Endodermal cell (in vitro differentiated cells): ENCODE results near the gene JADE2. TPM values are rescaled to one million over a fixed set of nuclear protein-coding genes. Genes with fewer than 3 reads are reported as not detected.

Experiments
- DNase-seq: peaks from one replicate; pipeline ENCODE4 v3.0.0-alpha.2; 2017
- H3K27ac ChIP-seq: 2 replicates; pipeline ENCODE4 v1.5.1; 2013; ENCODE audit warnings: mild to moderate bottlenecking, low read depth, low read length, moderate library complexity
- H3K27me3 ChIP-seq: 2 replicates; pipeline ENCODE4 v1.6.1; 2013; ENCODE audit warnings: mild to moderate bottlenecking, low read length, moderate library complexity; ENCODE audit not compliant: insufficient read depth, control insufficient read depth, poor library complexity, severe bottlenecking
- H3K36me3 ChIP-seq: 2 replicates; pipeline ENCODE4 v1.7.0; 2013; ENCODE audit warnings: mild to moderate bottlenecking, low read length, moderate library complexity; ENCODE audit not compliant: control insufficient read depth, insufficient read depth
- H3K4me1 ChIP-seq: one replicate; pipeline ENCODE4 v1.7.0; 2013; ENCODE audit warnings: low read length; ENCODE audit not compliant: control insufficient read depth, insufficient read depth
- H3K4me3 ChIP-seq: 2 replicates; pipeline ENCODE4 v1.5.1; 2013; ENCODE audit warnings: mild to moderate bottlenecking, low read length, moderate library complexity
- H3K9ac ChIP-seq: 2 replicates; pipeline ENCODE4 v1.6.1; 2013; ENCODE audit warnings: mild to moderate bottlenecking, low read length, moderate library complexity; ENCODE audit not compliant: poor library complexity, severe bottlenecking; ENCODE audit errors: extremely low read depth
- H3K9me3 ChIP-seq: 2 replicates; pipeline ENCODE4 v1.6.1; 2013; ENCODE audit warnings: mild to moderate bottlenecking, low read length, moderate library complexity; ENCODE audit not compliant: control insufficient read depth
- H3K27ac Mint-ChIP-seq: 2 replicates; pipeline ENCODE4 v1.8.0; 2020; ENCODE audit warnings: mixed read lengths
- H3K27me3 Mint-ChIP-seq: 2 replicates; pipeline ENCODE4 v1.8.0; 2021; ENCODE audit warnings: mild to moderate bottlenecking, mixed read lengths; ENCODE audit not compliant: insufficient read depth
- H3K36me3 Mint-ChIP-seq: 2 replicates; pipeline ENCODE4 v1.8.0; 2020; ENCODE audit warnings: low read depth, mixed read lengths
- H3K4me1 Mint-ChIP-seq: 2 replicates; pipeline ENCODE4 v1.8.0; 2020; ENCODE audit warnings: mixed read lengths
- H3K4me3 Mint-ChIP-seq: 2 replicates; pipeline ENCODE4 v1.8.0; 2020; ENCODE audit warnings: mild to moderate bottlenecking, moderate library complexity, mixed read lengths
- H3K9me3 Mint-ChIP-seq: 2 replicates; pipeline ENCODE4 v1.8.0; 2020; ENCODE audit warnings: mild to moderate bottlenecking, mixed read lengths
- WGBS, 2 experiments: methylation state at CpG; one replicate each; pipeline versions ENCODE4 v1.1.5 to v1.1.7; 2013; ENCODE audit warnings: missing lambda C conversion rate in 2 of 2, mixed read lengths in 1 of 2; ENCODE audit not compliant: insufficient coverage in 1 of 2, insufficient read length in 1 of 2; 5-methylcytosine and 5-hydroxymethylcytosine counted together
- total RNA-seq, 2 donors: library from RNA; stranded (reverse); fragmentation: NEBNext Ultra II Directional in 1 of 2; extraction: Animal tissue kit (Norgen Biotek cat#: 25700) in 1 of 2; gene quantifications; 2 replicates in 1 of 2; 3 replicates in 1 of 2; pipeline ENCODE4 v1.2.1, GENCODE V29; 2021
- TF ChIP-seq, protein P1 (sequence below): fragments of 200-600 bp; sonication (generic); conservative IDR thresholded peaks from 2 replicates; pipeline ENCODE4 v1.5.0; 2021; ENCODE audit warnings: antibody characterized with exemption, mild to moderate bottlenecking

The JADE2 gene
- total RNA-seq, 2 donors from 2014 or later, result 33.9 to 51.9 TPM

DNA sequence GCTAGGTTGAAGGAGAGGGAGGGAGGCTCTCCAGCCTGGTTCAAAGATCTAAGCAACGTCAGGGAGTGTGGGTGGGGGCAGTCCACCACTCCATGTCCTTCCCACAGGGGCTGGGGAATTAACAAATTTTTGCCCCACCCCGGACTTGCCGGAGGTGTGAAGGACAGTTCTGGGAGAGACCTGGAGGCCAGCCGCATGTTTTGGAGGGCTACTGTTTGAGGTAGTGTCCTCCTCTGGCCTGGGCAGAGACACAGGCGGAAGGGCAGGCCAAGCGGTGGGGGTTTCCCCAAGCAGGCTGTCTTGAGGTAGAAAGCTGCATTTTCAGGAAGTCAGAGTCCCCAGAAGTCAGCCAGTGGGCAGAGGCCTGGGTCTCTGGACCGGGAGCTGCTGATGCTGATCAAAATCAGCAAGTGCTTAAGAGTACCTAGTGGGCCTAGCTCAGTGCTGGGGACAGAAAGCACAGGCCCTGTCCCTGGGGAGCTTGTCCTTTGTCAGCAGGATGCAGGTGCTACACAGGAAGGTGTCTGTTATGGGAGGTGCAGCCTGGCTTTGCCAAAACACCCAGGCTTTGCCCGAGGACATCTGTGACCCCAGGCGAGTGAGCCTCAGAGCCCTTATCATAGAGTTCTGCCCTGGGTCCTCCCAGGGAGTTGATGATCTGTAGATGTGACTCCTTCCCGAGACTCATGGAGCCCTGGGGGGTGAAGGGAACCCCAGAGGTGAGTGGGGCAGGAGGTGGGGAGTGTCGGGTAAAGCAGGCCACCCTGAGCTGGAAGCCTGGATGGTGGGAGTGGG is 18.5 kb downstream of the JADE2 start:
- H3K36me3 ChIP-seq, result peaks cover 23% of the 10 kb centered on the region
- H3K27ac ChIP-seq, result no peak overlapping the region
- H3K4me3 ChIP-seq, result no peak overlapping the region
- Mint-ChIP-seq H3K4me1 (peaks cover 29% of the 10 kb centered on the region), H3K36me3 (peaks cover 64% of the 10 kb centered on the region), H3K27ac (peak overlapping the region; percentile 48), H3K9me3 (no peaks in the 10 kb centered on the region), H3K4me3 (no peak overlapping the region), H3K27me3 (no peaks in the 10 kb centered on the region)
- WGBS, 2 experiments, result 86 to 92% methylated on average over 9 to 11 of the region's 11 CpGs
- peak; percentile 41 for DNase-seq
- peaks cover 7% of the 10 kb centered on the region for H3K4me1 ChIP-seq
- H3K9ac ChIP-seq, result no peak overlapping the region
- no peaks in the 10 kb centered on the region for H3K27me3 ChIP-seq
- H3K9me3 ChIP-seq, result no peaks in the 10 kb centered on the region
- TF ChIP-seq, protein P1, sequence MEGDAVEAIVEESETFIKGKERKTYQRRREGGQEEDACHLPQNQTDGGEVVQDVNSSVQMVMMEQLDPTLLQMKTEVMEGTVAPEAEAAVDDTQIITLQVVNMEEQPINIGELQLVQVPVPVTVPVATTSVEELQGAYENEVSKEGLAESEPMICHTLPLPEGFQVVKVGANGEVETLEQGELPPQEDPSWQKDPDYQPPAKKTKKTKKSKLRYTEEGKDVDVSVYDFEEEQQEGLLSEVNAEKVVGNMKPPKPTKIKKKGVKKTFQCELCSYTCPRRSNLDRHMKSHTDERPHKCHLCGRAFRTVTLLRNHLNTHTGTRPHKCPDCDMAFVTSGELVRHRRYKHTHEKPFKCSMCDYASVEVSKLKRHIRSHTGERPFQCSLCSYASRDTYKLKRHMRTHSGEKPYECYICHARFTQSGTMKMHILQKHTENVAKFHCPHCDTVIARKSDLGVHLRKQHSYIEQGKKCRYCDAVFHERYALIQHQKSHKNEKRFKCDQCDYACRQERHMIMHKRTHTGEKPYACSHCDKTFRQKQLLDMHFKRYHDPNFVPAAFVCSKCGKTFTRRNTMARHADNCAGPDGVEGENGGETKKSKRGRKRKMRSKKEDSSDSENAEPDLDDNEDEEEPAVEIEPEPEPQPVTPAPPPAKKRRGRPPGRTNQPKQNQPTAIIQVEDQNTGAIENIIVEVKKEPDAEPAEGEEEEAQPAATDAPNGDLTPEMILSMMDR, result no peak

DNA sequence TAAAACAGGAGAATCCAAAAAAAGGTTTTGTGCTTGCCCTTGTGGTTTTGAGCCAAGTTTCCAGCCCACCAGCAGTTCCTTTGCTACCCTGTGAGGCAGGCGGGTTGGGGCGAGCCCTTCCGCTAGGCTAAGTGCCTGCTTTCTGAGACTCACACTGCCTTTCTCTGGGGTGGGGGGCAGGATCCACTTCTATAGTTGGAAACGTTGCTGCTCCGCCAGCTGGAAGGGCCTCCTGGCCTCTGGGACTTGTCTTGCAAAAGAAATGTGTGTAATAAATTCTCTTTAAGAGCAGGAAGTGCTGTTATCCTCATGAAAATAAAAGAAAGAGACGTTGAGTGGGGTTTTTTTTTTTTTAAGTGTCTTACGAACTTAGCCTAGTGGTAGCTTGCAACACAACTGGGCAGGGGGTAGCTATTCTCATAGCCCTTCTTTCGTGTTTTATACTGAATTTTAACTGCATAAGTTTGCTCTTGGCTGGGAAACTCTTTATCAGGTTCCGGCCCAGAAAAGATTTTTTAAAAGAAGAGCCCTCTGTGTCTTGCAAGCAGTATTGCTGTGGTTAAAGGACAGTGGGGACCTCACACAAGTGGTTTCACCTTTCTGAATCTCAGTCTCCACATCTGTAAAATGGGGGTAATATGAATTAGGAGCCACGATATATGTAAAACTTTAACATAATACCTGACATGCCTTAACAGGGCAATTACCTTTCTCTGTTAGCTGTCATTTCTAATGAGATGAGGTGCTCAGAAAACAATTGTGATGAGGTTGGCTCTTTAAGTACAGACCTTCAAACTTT is 19.8 kb downstream of the JADE2 start:
- Mint-ChIP-seq H3K4me3 (no peak overlapping the region), H3K27me3 (no peaks in the 10 kb centered on the region), H3K4me1 (peaks cover 23% of the 10 kb centered on the region), H3K36me3 (peaks cover 60% of the 10 kb centered on the region), H3K27ac (no peak overlapping the region), H3K9me3 (no peaks in the 10 kb centered on the region)
- H3K27ac ChIP-seq, result no peak overlapping the region
- H3K9ac ChIP-seq, result no peak overlapping the region
- peak; percentile 35 for DNase-seq
- H3K9me3 ChIP-seq, result no peaks in the 10 kb centered on the region
- H3K4me1 ChIP-seq, result peaks cover 3% of the 10 kb centered on the region
- TF ChIP-seq, protein P1, result no peak
- 91% methylated on average over 7 to 10 of the region's 10 CpGs for WGBS, 2 experiments
- peaks cover 23% of the 10 kb centered on the region for H3K36me3 ChIP-seq
- H3K4me3 ChIP-seq, result no peak overlapping the region
- no peaks in the 10 kb centered on the region for H3K27me3 ChIP-seq

DNA sequence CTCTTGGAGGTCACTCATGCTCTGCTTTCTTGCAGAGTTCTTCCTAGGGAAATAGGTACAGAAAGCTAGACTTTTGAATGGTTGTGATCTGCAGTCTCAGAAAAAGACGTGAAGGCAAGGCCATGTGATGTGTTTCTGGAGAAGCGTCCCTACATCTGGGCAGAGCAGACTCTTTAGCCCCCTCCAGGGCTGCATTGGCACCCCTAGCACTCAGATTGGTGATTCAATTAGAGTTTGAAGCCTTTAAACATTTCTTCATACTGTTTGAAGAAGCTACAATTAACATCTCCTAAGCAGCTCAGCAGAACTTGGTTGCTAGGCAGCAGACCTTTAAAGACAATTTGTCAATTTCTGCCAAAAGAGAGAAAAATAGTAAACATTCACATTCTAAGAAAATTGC is 21.6 kb downstream of the JADE2 start:
- Mint-ChIP-seq H3K27ac (no peak overlapping the region), H3K4me3 (no peak overlapping the region), H3K36me3 (peaks cover 54% of the 10 kb centered on the region), H3K4me1 (peaks cover 16% of the 10 kb centered on the region), H3K27me3 (no peaks in the 10 kb centered on the region), H3K9me3 (no peaks in the 10 kb centered on the region)
- DNase-seq, result no peak
- Histone ChIP-seq H3K9ac (no peak overlapping the region), H3K27me3 (no peaks in the 10 kb centered on the region), H3K36me3 (peaks cover 19% of the 10 kb centered on the region), H3K4me1 (no peaks in the 10 kb centered on the region), H3K27ac (no peak overlapping the region), H3K4me3 (no peak overlapping the region), H3K9me3 (no peaks in the 10 kb centered on the region)
- TF ChIP-seq, protein P1, result no peak
- 77 to 91% methylated on average over 2 of the region's 2 CpGs for WGBS, 2 experiments
